Measurements from ENCODE around the gene PPM1J.
A peak's percentile ranks its signal among the peaks of the same experiment; 100 is the strongest.
"Not testable (repeated sequence)": the region's sequence is repeated elsewhere in the genome, so short reads cannot be mapped to it uniquely, and the experiment has no call there.

Gene PPM1J, protein sequence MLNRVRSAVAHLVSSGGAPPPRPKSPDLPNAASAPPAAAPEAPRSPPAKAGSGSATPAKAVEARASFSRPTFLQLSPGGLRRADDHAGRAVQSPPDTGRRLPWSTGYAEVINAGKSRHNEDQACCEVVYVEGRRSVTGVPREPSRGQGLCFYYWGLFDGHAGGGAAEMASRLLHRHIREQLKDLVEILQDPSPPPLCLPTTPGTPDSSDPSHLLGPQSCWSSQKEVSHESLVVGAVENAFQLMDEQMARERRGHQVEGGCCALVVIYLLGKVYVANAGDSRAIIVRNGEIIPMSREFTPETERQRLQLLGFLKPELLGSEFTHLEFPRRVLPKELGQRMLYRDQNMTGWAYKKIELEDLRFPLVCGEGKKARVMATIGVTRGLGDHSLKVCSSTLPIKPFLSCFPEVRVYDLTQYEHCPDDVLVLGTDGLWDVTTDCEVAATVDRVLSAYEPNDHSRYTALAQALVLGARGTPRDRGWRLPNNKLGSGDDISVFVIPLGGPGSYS

DNA sequence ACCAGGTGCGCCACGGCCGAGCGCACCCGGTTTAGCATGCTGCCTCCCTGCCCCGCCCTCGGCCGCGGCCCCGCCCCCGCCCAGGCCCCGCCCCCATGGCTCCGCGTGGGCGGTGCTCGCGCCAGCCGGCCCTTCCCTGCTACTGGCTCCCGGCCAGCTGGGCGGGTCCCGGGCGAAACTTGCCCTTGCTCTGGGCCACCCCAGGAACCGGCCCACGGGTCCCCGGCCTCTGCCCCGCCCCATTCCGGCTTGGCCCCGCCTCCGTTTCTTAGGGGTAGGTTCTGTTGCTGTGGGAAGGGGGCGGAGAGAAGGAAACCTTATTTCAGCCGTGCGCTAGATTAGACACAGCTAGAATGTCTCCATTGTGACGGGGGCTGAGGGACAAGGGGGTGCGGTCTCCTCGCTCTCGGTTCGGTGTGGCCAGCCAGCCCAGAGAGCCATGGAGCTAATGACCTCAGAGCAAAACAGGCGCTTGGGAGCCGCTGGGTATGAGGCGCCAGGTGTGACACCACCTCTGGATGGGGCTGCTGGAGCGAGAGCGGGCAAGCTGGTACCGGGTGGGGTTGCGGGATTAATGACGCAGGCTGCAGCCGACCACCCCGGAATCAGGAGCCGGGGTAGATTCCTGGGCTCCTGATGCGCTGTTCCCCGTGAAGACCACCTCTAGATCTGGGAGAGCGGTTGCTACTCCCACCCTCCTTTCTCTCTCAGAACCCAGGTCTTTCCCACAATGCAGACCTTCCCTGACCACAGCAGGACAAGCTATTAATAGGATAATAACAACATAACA lies at the start of gene PPM1J:
Gene PPM1J (minus strand): TSS at position 69 of the 790 bp plus-strand sequence. CDS start 31 bp downstream, at position 38.
- peak; percentile 98 for DNase-seq (ENCODE audit: low spot score)

DNA sequence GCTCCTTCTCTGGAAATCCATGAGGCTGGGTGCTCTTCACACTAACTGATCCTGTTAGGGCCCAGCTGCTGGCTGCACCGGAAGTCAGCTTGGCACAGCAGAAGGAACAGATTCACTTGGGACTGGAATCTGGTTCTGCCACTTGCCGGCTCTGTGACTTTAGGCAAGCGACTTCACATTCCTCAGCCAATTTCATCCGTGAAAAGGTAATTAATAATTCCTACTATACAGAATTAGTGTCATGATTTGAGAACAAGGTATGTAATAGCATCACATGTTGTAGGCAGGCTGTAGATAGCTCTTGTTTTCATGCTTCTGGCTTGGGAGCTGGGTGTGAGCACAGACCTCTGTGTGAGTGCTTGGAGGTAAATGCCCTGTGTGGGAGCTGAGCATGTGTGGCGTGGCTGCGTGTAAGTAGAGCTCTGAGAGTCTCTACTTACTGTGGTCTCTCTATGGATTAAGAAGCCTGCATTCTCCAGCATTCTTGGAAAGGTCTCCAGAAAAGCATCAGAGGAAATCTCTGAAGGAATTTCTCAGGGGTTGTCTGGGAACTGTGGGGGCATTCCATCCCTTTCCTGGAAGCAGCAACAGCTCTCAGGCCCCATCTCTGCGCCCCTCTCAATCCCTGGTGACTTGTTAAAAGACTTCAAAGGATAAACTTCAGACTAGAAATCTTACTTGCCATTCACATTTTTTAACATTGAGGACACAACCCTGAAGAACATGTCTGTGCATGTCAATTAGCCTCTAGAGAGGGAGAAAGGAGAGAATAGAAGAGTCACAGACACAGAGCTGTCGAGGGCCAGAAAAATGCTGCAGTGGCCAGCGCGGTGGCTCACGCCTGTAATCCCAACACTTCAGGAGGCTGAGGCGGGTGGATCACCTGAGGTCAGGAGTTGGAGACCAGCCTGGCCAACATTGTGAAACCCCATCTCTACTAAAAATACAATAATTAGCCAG lies 47.7 kb upstream of the PPM1J start:
- DNase-seq (ENCODE audit: low spot score) = peak; percentile 46

DNA sequence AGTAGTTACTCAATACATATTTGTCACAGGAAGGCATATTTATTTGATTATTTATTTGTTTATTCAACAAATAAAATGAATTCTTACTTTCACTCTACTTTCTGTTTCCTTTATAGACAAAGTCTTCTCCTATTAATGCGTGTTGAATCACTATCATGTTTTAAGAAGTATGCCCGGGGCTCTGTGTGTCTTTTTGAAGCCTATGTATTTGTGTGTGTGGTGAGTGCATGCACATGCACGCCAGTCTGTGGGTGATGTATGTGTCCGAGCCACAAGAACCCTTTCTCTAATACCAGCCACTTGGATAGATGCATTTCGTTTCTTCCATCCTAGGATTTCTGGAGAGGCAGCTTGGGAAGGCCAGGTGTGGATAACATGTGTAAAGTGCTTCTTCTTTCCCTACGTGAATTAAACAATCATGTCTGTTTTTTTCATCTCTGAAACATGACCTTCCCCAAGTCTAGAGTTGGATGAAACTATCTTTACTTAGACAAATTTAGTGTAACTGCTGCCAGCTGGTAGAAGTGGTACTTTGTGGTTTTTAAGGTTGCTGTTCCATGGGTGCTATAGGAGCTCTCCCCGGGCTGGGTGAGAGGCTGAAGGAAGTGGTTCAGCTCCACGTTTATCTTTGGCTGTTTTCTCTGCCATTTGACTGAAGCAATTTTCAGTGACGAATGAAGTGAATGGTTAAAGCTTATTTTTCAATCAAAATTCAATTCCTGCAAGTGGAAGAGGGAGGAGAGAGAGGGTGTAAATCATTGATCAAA lies 46.8 kb upstream of the PPM1J start:
- no peak for DNase-seq (ENCODE audit: low spot score)

DNA sequence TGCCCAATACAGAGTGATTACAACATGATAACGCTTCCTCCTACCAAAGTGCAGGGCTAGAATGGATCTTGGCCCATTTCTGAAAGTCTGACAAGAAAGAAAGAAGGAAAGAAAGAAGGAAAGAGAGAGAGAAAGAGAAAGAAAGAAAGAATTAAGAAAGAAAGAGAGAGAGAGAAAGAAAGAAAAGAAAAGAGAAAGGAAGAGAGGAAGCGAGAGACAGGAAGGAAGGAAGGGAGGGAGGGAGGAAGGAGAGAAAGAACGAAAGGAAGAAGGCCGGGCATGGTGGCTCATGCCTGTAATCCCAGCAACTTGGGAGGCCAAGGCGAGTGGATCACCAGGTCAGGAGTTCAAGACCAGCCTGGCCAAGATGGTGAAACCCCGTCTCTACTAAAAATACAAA lies 44.1 kb upstream of the PPM1J start:
- DNase-seq (ENCODE audit: low spot score) = no peak

DNA sequence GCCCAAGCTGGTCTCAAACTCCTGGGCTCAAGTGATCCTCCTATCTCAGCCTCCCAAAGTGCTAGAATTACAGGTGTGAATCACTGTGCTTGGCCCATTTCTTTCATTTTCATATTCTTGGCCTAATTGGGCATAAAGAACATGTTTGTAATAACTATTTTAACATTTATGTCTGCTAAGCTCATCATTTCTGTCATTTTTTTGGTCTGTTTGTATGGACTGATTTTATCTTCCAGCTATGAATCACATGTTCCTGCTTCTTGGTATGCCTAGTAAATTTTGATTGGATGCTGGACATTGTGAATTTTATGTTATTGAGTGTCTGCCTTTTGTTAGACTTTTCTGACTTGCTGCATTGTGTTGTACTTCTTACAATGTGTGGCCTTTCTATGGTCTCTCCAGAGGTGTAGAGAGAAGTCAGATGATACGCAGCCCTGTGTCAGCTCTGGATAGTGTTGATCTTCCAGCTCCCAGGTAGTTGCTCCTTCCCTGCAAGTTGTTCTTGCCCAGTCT lies 39.0 kb upstream of the PPM1J start:
- DNase-seq (ENCODE audit: low spot score) = no peak

DNA sequence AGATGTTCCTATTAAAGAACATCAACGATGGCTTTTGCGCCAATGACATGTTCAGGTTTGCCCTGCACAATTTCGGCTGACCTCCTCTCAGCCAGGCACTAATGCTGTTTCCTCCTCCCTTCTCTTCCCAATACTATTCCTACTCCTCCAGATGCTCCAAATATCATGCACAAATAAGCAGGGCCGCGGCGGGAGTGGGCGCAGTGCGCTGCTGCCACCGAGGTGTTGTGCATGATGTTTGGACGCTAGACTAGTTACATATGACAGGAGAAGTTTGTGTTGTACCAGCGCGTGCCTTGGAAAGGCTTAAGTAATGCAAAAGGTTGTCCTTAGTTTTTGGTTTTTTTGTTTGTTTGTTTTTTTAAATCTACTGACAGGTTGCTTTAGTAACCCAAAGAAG lies 33.3 kb upstream of the PPM1J start:
- no peak for DNase-seq (ENCODE audit: low spot score)

DNA sequence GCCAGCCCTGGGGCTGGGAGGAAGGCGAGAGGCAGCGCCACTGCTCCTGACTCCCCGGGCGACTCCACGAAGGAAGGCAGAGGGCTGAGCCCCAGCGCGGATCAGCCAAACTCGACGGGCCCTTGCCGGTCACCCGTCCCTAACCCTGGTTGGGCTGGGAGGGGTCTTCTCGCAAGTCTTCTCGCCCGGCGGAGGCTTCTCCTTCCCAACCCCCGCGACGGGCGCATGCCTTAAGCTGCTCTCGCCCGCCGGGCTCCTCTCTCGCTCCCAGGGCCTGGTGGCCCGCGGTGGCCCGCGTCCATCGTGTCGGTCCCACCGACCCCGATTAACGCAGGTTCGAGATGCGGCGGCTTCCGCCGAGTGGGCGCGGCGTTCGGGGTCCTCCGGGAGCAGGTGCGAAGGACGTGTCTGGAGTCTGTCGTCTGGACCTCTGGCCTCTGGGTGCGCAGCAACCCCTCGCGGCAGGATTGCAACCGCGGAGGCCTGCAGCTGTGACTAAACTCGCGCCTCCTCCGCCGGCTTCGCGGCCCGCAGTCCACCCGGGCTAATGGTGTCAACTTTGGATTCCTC lies 29.0 kb upstream of the PPM1J start:
- DNase-seq (ENCODE audit: low spot score) = peak; percentile 86

DNA sequence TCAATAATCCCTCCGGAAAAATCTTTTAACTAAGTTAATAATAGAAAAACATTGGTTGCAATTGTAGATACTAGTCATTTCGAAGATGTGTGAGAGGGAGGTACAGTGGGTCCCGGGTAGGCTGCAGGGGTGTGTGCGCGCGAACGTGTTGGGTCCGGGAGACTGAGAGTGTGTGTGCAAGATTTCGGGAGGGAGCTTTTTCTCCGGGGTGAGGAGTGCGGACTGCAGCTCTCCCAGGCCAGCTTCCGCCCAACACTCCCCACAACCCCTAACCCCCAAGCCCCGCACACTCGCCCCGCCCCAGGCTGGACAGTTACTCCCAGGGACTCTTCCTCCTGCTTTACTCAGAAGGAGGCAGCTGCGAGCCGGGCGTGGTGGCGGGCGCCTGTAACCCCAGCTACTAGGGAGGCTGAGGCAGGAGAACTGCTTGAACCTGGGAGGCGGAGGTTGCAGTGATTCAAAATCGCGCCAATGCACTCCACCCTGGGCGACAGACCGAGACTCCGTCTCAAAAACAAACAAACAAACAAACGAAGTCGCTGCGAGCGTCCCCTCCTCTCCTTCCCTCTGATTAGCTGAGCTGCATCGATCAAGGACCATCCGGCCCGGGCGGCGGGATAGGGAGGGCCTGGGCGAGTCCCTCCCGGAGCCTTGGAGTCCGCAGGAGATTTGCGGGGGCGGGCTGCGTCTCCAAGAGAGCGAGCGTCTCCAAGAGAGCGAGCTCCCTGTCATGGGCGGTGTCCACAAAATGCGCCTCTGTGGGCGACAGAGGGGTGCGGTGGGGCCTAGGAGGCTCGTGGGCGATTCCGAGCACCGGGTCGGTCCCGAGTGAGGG lies 28.3 kb upstream of the PPM1J start:
- peak; percentile 67 for DNase-seq (ENCODE audit: low spot score)

DNA sequence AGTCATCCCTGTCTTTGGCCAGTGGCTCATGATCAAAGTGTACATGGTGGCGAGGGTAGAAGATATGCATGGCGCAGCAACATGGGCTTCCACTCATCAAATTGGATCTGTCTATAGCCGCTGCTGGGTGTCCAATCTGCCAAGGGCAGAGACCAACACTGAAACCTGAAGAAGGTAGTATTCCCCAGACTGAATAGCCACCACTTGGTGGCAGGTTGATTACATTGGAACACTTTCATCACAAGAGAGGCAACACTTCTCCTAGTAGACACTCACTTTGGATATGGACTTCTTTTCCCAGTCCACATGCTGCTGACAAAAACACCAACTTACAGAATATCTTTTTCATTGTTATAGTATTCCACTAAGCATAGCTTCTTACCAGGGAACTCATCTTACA lies 22.4 kb upstream of the PPM1J start:
- DNase-seq (ENCODE audit: low spot score) = no peak

DNA sequence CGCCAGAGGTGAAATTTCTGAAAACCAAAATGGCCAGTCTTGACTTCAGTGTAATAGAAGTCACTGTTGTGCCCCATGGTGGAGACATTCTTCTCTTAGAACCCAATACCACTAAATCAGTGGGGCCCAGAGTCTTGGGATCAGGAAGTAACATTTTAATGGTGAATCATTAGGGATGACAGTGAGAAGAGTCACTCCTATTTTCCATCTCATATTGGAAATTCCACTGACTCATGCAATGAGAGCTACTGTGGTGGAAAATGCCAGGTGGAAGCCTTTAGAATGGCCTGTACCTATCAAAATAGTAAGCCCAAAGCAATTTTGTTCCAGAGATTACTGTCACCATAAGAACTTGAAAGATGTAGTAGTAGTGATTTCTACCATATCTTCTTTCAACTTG lies 20.6 kb upstream of the PPM1J start:
- peak; percentile 72 for DNase-seq (ENCODE audit: low spot score)

DNA sequence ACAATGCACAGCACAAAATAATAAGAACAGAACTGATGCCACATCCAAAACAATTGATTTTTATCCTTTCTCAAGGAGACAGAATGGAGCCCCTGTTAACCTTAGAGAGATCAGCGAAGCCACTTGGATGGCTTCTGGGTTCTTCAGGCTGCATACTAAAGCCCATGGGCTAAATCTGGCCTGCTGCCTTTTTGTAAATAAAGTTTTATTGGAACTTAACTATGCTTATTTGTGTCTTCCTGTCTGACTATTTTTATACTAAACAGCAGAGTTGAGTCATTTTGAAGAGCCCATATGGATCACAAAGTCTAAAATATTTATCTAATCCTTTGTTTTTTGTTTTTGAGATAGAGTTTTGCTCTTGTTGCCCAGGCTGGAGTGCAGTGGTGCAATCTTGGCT lies 16.3 kb upstream of the PPM1J start:
- DNase-seq (ENCODE audit: low spot score) = no peak

DNA sequence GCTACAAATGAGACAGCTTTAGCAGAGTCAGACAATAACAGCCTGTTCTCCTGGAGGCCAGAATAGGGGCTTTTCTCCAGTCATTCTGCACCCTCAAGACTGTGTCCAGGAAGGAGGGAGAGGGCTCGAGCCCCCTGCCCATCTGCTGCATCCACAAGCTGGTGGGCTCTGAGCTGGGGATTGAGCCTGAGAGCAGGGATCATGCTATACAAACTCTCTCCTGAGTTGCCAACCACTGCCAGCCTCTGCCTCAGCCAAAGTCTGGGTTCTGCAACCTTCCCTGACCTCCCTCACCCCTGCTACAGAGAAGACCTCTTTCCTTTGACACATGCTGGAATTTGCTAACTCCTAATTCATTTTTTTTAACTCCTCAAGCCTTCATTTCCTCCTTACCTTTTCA lies 14.8 kb upstream of the PPM1J start:
- no peak for DNase-seq (ENCODE audit: low spot score)

DNA sequence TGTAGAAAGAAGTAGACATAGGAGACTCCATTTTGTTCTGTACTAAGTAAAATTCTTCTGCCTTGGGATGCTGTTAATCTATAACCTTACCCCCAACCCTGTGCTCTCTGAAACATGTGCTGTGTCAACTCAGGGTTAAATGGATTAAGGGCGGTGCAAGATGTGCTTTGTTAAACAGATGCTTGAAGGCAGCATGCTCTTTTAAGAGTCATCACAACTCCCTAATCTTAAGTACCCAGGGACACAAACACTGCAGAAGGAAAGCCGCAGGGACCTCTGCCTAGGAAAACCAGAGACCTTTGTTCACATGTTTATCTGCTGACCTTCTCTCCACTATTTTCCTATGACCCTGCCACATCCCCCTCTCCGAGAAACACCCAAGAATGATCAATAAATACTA lies 13.9 kb upstream of the PPM1J start:
- DNase-seq (ENCODE audit: low spot score) = not testable (repeated sequence)

DNA sequence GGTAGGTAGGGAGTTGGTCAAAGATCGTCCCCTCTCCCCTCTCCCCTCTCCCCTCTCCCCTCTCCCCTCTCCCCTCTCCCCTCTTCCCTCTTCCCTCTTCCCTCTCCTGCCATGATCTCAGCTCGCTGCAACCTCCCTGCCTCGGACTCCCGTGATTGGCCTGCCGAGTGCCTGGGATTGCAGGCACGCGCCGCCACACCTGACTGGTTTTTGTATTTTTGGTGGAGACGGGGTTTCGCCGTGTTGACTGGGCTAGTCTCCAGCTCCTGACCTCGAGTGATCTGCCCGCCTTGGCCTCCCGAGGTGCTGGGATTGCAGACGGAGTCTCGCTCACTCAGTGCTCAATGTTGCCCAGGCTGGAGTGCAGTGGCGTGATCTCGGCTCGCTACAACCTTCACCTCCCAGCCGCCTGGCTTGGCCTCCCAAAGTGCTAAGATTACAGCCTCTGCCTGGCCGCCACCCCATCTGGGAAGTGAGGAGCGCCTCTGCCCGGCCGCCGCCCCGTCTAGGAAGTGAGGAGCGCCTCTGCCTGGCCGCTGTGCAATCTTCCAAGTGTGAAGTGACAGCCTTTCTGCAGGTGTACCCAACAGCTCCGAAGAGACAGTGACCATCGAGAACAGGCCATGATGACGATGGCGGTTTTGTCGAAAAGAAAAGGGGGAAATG lies 13.3 kb upstream of the PPM1J start:
- DNase-seq (ENCODE audit: low spot score) = not testable (repeated sequence)

DNA sequence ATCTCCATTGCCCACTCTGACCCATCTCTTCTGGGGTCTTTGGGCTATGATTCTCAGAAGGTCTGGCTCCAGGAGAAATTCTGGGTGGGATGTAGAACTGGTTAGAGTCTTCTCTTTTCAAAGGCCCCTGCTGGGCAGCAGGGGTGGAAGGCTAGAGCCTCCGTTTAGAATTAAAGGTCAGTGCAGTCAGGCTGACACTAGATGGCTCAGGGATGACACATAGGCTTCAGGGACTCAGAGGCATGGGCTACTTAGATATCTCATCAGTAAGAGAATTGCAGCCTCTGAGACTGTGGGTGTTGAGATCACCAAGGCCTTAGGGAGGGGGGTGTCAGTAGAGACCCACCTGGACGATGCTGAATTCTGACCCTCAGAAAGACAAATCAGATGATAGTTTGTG lies 12.6 kb upstream of the PPM1J start:
- peak; percentile 31 for DNase-seq (ENCODE audit: low spot score)

DNA sequence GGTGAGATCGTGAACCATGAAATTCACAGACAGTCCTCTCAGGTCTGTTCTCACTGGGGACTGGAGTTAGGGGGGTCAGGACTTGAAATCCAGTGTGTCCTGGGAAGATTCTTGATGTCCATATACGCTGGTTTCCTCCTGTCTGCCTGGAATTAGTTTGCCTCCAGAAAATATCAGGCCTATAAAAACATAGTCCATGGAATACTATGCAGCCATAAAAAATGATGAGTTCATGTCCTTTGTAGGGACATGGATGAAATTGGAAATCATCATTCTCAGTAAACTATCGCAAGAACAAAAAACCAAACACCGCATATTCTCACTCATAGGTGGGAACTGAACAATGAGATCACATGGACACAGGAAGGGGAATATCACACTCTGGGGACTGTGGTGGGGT lies 9.1 kb upstream of the PPM1J start:
- not testable (repeated sequence) for DNase-seq (ENCODE audit: low spot score)

DNA sequence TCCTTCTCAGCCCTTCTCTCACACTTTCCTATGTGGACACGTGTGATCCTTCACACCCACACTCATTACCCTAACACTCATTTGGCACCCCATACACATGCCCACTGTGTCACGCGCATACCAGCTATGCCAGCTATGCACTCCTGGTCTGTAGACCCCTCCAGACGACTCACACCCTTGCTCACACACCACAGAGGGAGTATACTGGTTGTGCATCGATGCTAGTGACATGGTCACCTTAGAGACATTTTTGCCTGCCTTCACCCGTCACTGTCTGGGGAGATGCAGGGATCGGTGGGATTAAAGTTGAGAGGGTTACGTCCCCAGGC lies 8.3 kb upstream of the PPM1J start:
- DNase-seq (ENCODE audit: low spot score) = no peak

DNA sequence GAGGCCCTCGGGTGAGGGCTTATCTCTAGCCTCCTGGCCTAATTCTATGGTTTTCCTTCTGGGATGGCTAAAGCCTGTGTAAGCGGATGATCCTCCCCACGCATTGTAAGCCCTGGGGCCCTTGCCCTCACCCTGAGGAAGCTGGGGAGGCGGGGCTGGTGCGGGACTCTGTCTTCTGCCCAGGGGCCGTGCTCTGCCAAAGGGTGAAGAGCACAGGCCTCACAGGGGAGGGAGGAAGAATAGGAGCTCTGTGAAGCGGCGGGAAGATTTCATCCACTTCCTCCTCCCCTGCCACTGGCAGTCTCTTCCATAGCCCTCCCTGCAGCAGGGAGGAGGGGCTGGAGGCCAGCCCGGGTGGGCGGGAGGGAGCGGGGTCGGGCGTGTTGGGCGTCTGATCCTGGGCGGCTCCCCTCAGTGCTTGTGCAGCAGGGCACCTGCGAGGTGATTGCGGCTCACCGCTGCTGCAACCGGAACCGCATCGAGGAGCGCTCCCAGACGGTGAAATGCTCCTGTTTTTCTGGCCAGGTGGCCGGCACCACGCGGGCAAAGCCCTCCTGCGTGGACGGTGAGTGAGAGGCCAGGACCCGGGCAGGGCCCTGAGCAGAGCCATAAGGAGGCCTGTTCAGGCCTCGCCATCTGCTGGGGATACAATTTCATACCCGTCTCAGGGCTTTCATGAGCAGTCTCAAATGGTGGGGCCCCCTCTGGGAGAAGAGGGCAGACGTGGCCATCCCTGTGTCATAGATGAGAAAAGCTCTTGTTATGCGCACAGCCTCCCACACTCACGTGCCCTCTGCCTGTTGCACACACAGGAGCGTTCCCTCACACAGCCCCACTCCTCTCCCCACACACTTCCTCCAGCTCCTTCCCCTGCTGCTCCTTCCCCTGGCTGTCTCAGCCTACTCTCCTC lies 7.7 kb upstream of the PPM1J start:
- DNase-seq (ENCODE audit: low spot score) = peak; percentile 36
